Fibroblast of lung (primary cell): Measurements from ENCODE around the gene VRK2. TPM values are rescaled to one million over a fixed set of nuclear protein-coding genes. Genes with fewer than 3 reads are reported as not detected.
"Not testable (repeated sequence)": the region's sequence is repeated elsewhere in the genome, so short reads cannot be mapped to it uniquely, and the experiment has no call there.

Experiments
- DNase-seq, 2 donors: peaks; one replicate each; pipeline versions ENCODE4 v3.0.0 to v3.0.0-alpha.2; 2010; ENCODE audit warnings: low read depth in 2 of 2
- H2AFZ ChIP-seq: 2 replicates; pipeline ENCODE4 v1.5.1; 2012; ENCODE audit warnings: low read length, control low read depth, inconsistent platforms
- H3K27ac ChIP-seq: 2 replicates; pipeline ENCODE4 v1.5.1; 2011; ENCODE audit warnings: low read length, control low read depth; ENCODE audit not compliant: insufficient read depth
- H3K27me3 ChIP-seq: 2 replicates; pipeline ENCODE4 v1.5.1; 2011; ENCODE audit warnings: mild to moderate bottlenecking, low read length; ENCODE audit not compliant: control insufficient read depth, insufficient read depth
- H3K36me3 ChIP-seq: 2 replicates; pipeline ENCODE4 v1.5.1; 2011; ENCODE audit warnings: low read length; ENCODE audit not compliant: control insufficient read depth, insufficient read depth
- H3K4me1 ChIP-seq: 2 replicates; pipeline ENCODE4 v1.5.1; 2011; ENCODE audit warnings: low read length; ENCODE audit not compliant: control insufficient read depth, insufficient read depth; ENCODE audit errors: extremely low read depth
- H3K4me2 ChIP-seq: 2 replicates; pipeline ENCODE4 v1.5.1; 2011; ENCODE audit warnings: low read length, control low read depth; ENCODE audit not compliant: insufficient read depth; ENCODE audit errors: extremely low read depth
- H3K4me3 ChIP-seq, 4 experiments: fragments of 200-600 bp in 1 of 4; sonication (generic) in 1 of 4; replicated peaks in 1 of 4; 2 replicates each; pipeline ENCODE4 v1.5.1; 2011 to 2016; ENCODE audit warnings: low read length in 4 of 4, low read depth in 3 of 4, mild to moderate bottlenecking in 3 of 4, control low read depth in 2 of 4, inconsistent platforms in 1 of 4, mixed read lengths in 1 of 4; ENCODE audit not compliant: insufficient read depth in 1 of 4; ENCODE audit errors: control extremely low read depth in 1 of 4
- H3K79me2 ChIP-seq: 2 replicates; pipeline ENCODE4 v1.5.1; 2012; ENCODE audit warnings: mild to moderate bottlenecking, low read length, inconsistent platforms; ENCODE audit not compliant: control insufficient read depth, insufficient read depth
- H3K9ac ChIP-seq: 2 replicates; pipeline ENCODE4 v1.5.1; 2011; ENCODE audit warnings: mild to moderate bottlenecking, low read length, control low read depth; ENCODE audit not compliant: insufficient read depth
- H3K9me3 ChIP-seq: 2 replicates; pipeline ENCODE4 v1.5.1; 2012; ENCODE audit warnings: low read depth, low read length; ENCODE audit not compliant: control insufficient read depth, insufficient read depth
- H4K20me1 ChIP-seq: 2 replicates; pipeline ENCODE4 v1.5.1; 2011; ENCODE audit warnings: low read length; ENCODE audit not compliant: control insufficient read depth, insufficient read depth; ENCODE audit errors: extremely low read depth
- EZH2 ChIP-seq: IDR thresholded peaks from 2 replicates; pipeline ENCODE4 v1.5.1; 2012; ENCODE audit warnings: low read length, control low read depth, mild to moderate bottlenecking; ENCODE audit errors: missing control alignments
- polyA plus RNA-seq, 2 donors: library from polyadenylated mRNA; depleted of rRNA in 1 of 2; stranded (reverse) in 1 of 2; unstranded in 1 of 2; fragments of >200 nt; gene quantifications; 2 replicates each; pipeline ENCODE4 v1.2.1, GENCODE V29; 2011 to 2012; ENCODE audit warnings: missing spikeins in 1 of 2
- total RNA-seq: library from RNA; depleted of rRNA; stranded (reverse); fragments of >200 nt; gene quantifications from 2 replicates; pipeline ENCODE4 v1.2.1, GENCODE V29; 2014
- TF ChIP-seq, protein P1 (sequence below), 2 donors: IDR thresholded peaks in 1 of 2; conservative IDR thresholded peaks in 1 of 2; 1 replicate in 1 of 2; 2 replicates in 1 of 2; pipeline ENCODE4 v1.5.1; 2011 to 2012; ENCODE audit warnings: low read length in 2 of 2, control low read depth in 1 of 2, inconsistent platforms in 1 of 2, low read depth in 1 of 2, mild to moderate bottlenecking in 1 of 2

VRK2 gene
- total and polyA plus RNA-seq, 2 donors (not counting 1 experiment from before 2014, with no cell fraction given): 23.8 to 24.3 TPM

DNA sequence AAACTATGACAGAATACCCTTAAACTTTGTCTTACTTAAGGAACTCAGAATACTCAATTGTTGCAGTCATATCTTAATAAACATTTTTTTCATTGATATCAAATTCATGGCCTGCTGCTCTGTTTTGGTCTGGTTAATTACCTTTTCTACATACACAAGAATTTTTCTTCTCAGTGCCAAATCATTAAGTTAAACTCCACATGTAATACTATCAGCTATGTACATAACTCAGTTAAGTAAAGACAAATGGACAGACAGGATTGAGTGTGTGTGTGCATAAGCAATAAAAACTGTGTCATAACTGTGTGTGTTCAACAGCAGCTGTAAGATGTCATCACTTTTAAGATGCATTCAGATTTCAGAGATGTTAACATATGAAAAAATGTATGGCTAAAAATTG is 34.4 kb downstream of the VRK2 start:
- TF ChIP-seq EZH2: no peak
- TF ChIP-seq, protein P1, sequence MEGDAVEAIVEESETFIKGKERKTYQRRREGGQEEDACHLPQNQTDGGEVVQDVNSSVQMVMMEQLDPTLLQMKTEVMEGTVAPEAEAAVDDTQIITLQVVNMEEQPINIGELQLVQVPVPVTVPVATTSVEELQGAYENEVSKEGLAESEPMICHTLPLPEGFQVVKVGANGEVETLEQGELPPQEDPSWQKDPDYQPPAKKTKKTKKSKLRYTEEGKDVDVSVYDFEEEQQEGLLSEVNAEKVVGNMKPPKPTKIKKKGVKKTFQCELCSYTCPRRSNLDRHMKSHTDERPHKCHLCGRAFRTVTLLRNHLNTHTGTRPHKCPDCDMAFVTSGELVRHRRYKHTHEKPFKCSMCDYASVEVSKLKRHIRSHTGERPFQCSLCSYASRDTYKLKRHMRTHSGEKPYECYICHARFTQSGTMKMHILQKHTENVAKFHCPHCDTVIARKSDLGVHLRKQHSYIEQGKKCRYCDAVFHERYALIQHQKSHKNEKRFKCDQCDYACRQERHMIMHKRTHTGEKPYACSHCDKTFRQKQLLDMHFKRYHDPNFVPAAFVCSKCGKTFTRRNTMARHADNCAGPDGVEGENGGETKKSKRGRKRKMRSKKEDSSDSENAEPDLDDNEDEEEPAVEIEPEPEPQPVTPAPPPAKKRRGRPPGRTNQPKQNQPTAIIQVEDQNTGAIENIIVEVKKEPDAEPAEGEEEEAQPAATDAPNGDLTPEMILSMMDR (conservative IDR thresholded peaks at IDR 0.05 in 1 of 2, IDR thresholded peaks at IDR 0.05 in 1 of 2; ENCODE audit: low read depth in 1 of 2, low read length in 2 of 2): no peak
- Histone ChIP-seq H3K27ac (no peak overlapping the region), H3K27me3 (no peaks in the 10 kb centered on the region), H3K36me3 (no peaks in the 10 kb centered on the region), H3K79me2 (no peaks in the 10 kb centered on the region), H2AFZ (no peak overlapping the region), H3K4me3 (no peak overlapping the region), H3K4me2 (no peak overlapping the region), H3K9ac (no peak overlapping the region), H4K20me1 (no peaks in the 10 kb centered on the region), H3K9me3 (no peaks in the 10 kb centered on the region), H3K4me1 (no peaks in the 10 kb centered on the region)
- DNase-seq: peak in 1 of 2 donors; percentile 22

DNA sequence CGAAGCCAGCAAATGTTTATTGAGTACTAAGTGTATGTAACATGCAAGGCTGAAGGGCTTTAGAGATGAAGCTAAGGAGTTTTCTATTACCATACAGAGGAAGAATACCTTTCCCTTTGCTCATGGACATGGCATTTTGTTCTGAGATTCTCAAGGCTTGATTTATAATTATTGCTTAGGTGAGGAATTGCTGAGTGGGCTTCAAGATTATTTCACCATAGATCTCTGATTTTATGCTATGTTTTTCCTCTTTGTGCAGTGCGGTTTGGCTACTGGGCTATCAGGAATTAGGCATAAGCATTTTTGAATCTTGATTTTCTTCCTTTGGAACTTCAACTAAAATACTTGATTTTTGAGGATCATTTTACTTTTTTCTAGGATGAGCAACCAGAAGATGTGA is 42.5 kb downstream of the VRK2 start:
- no peaks in the 10 kb centered on the region for H3K9me3 ChIP-seq
- no peaks in the 10 kb centered on the region for H3K79me2 ChIP-seq

DNA sequence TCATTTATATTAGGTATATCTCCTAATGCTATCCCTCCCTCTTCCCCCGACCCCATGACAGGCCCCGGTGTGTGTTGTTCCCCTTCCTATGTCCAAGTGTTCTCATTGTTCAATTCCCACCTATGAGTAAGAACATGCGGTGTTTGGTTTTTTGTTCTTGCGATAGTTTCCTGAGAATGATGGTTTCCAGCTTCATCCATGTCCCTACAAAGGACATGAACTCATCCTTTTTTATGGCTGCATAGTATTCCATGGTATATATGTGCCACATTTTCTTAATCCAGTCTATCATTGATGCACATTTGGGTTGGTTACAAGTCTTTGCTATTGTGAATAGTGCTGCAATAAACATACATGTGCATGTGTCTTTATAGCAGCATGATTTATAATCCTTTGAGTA is 46.2 kb downstream of the VRK2 start:
- DNase-seq, H3K9ac ChIP-seq, H3K4me3 ChIP-seq, H3K79me2 ChIP-seq, H3K27ac ChIP-seq, H3K4me1 ChIP-seq, H2AFZ ChIP-seq, H3K27me3 ChIP-seq, H3K4me2 ChIP-seq, H4K20me1 ChIP-seq, H3K36me3 ChIP-seq, H3K9me3 ChIP-seq: not testable (repeated sequence)

More for the DNA sequence above, 42.5 kb downstream of the VRK2 start:
- Histone ChIP-seq H3K4me1 (no peaks in the 10 kb centered on the region), H3K4me3 (no peak overlapping the region), H3K9ac (no peak overlapping the region), H2AFZ (no peak overlapping the region), H4K20me1 (no peaks in the 10 kb centered on the region), H3K27ac (no peak overlapping the region), H3K36me3 (no peaks in the 10 kb centered on the region), H3K27me3 (no peaks in the 10 kb centered on the region), H3K4me2 (no peak overlapping the region)
- peak in 1 of 2 donors; percentile 33 for DNase-seq
- no peak for TF ChIP-seq EZH2
- TF ChIP-seq, protein P1 (conservative IDR thresholded peaks at IDR 0.05 in 1 of 2, IDR thresholded peaks at IDR 0.05 in 1 of 2; ENCODE audit: low read depth in 1 of 2, low read length in 2 of 2): no peak
